GM12878 (cell line): Measurements from ENCODE around the gene CTNNA2. TPM values are rescaled to one million over a fixed set of nuclear protein-coding genes. Genes with fewer than 3 reads are reported as not detected.

ENCODE experiments used
- ATAC-seq: fragments of 200-7000 bp; cut with Tn5 transposase; 3 replicates; pipeline ENCODE4 v1.9.1; 2020; ENCODE audit warnings: mild to moderate bottlenecking, moderate library complexity
- BruUV-seq: library from RNA; stranded (reverse); fragments of 400-500 nt; replicated peaks from 2 replicates; lab custom pipeline; 2021; lab: Mats Ljungman, UMichigan
- CTCF ChIA-PET: fragments of 300-600 bp; sonication (Branson Sonifier 250); formaldehyde crosslinking; extraction: SDS; loops from one replicate; lab custom pipeline; 2021; ENCODE audit warnings: inconsistent platforms; lab: Yijun Ruan, JAX
- POLR2A ChIA-PET: fragments of 350-600 bp; formaldehyde crosslinking; extraction: SDS; loops from one replicate; lab custom pipeline; 2021; ENCODE audit warnings: inconsistent platforms; lab: Charles Lee
- RAD21 ChIA-PET: fragments of 300-600 bp; sonication (Branson Sonifier 250); formaldehyde crosslinking; loops from one replicate; lab custom pipeline; 2023; ENCODE audit warnings: antibody characterized with exemption; ENCODE audit not compliant: unreplicated experiment; lab: Charles Lee
- SMC1A ChIA-PET: fragments of 300-600 bp; sonication (Branson Sonifier 250); formaldehyde crosslinking; loops from one replicate; lab custom pipeline; 2023; ENCODE audit not compliant: unreplicated experiment, uncharacterized antibody; lab: Charles Lee
- DNase-seq: peaks from one replicate; pipeline ENCODE4 v3.0.0-alpha.2; 2011; ENCODE audit warnings: low read depth, low spot score
- FAIRE-seq: peaks from 3 replicates; lab custom pipeline; 2011; peaks lifted over from hg19 to GRCh38; lab: Jason Lieb, UNC
- H2AFZ ChIP-seq: 2 replicates; pipeline ENCODE4 v1.6.0; 2011; ENCODE audit warnings: low read depth, low read length, control low read depth; ENCODE audit not compliant: control insufficient read depth
- H3K27ac ChIP-seq: 2 replicates; pipeline ENCODE4 v1.5.1; 2011; ENCODE audit warnings: control low read depth; ENCODE audit not compliant: control insufficient read depth, insufficient read depth
- H3K27me3 ChIP-seq, 2 experiments: replicated peaks in 1 of 2; 2 replicates each; pipeline versions ENCODE4 v1.6.0 to v1.6.1; 2011; ENCODE audit warnings: low read length in 1 of 2; ENCODE audit not compliant: control insufficient read depth in 2 of 2, insufficient read depth in 2 of 2
- H3K36me3 ChIP-seq, 2 experiments: 2 replicates each; pipeline ENCODE4 v1.5.1; 2011; ENCODE audit warnings: low read length in 1 of 2; ENCODE audit not compliant: control insufficient read depth in 2 of 2, insufficient read depth in 2 of 2
- H3K4me1 ChIP-seq: 2 replicates; pipeline ENCODE4 v1.6.1; 2011; ENCODE audit warnings: mild to moderate bottlenecking, low read length, moderate library complexity, mixed read lengths; ENCODE audit not compliant: control insufficient read depth, insufficient read depth
- H3K4me2 ChIP-seq: 2 replicates; pipeline ENCODE4 v1.6.0; 2011; ENCODE audit warnings: control low read depth; ENCODE audit not compliant: control insufficient read depth, insufficient read depth
- H3K4me3 ChIP-seq: fragments of 200-600 bp; sonication (generic); 2 replicates; pipeline ENCODE4 v1.5.1; 2016
- H3K79me2 ChIP-seq: 2 replicates; pipeline ENCODE4 v1.6.0; 2011; ENCODE audit warnings: low read length; ENCODE audit not compliant: control insufficient read depth, insufficient read depth
- H3K9ac ChIP-seq: 2 replicates; pipeline ENCODE4 v1.8.0; 2011; ENCODE audit warnings: low read length, control low read depth, mixed read lengths; ENCODE audit not compliant: control insufficient read depth, insufficient read depth
- H3K9me3 ChIP-seq: replicated peaks from 3 replicates; pipeline ENCODE4 v1.5.1; 2011; ENCODE audit warnings: mild to moderate bottlenecking, low read length; ENCODE audit not compliant: control insufficient read depth, insufficient read depth
- H4K20me1 ChIP-seq: 2 replicates; pipeline ENCODE4 v1.6.0; 2011; ENCODE audit not compliant: control insufficient read depth, insufficient read depth
- BACH1 ChIP-seq: fragments of 450-650 bp; IDR thresholded peaks from 2 replicates; pipeline ENCODE4 v1.6.1; 2017; ENCODE audit warnings: mild to moderate bottlenecking, borderline replicate concordance
- CBFB ChIP-seq: IDR thresholded peaks from 2 replicates; pipeline ENCODE4 v1.6.1; 2016; ENCODE audit warnings: antibody characterized with exemption, low read depth
- CHD2 ChIP-seq: IDR thresholded peaks from 2 replicates; pipeline ENCODE4 v1.6.1; 2011; ENCODE audit warnings: low read depth, low read length, improper control_type of control experiment, borderline replicate concordance
- E4F1 ChIP-seq: fragments of 450-650 bp; IDR thresholded peaks from 2 replicates; pipeline ENCODE4 v1.6.1; 2018; ENCODE audit warnings: borderline replicate concordance, mild to moderate bottlenecking; ENCODE audit not compliant: partially characterized antibody
- HDAC2 ChIP-seq: fragments of 200-600 bp; sonication (generic); IDR thresholded peaks from 2 replicates; pipeline ENCODE4 v1.6.1; 2017
- MEF2B ChIP-seq: fragments of 450-650 bp; IDR thresholded peaks from 2 replicates; pipeline ENCODE4 v1.6.1; 2018; ENCODE audit warnings: mild to moderate bottlenecking, moderate library complexity; ENCODE audit not compliant: partially characterized antibody, poor library complexity, severe bottlenecking
- NR2F1 ChIP-seq: fragments of 450-650 bp; conservative IDR thresholded peaks from 2 replicates; pipeline ENCODE4 v1.6.1; 2017; ENCODE audit warnings: mild to moderate bottlenecking
- PKNOX1 ChIP-seq: fragments of 450-650 bp; IDR thresholded peaks from 2 replicates; pipeline ENCODE4 v1.6.1; 2016; ENCODE audit warnings: mild to moderate bottlenecking
- RAD21 ChIP-seq: IDR thresholded peaks from 2 replicates; pipeline ENCODE4 v1.6.1; 2011; ENCODE audit warnings: mild to moderate bottlenecking, low read depth, low read length, moderate library complexity; ENCODE audit not compliant: insufficient read depth
- ZNF622 ChIP-seq: fragments of 450-650 bp; IDR thresholded peaks from 2 replicates; pipeline ENCODE4 v1.6.1; 2017; ENCODE audit warnings: mild to moderate bottlenecking, inconsistent platforms
- WGBS: methylation state at CpG from one replicate; pipeline ENCODE4 v1.1.6; 2016; ENCODE audit warnings: low lambda C conversion rate; ENCODE audit not compliant: insufficient replicate concordance, insufficient coverage; ENCODE audit errors: missing lambda C conversion rate; 5-methylcytosine and 5-hydroxymethylcytosine counted together
- in situ Hi-C: fragments of 300-500 bp; cut with MboI; formaldehyde crosslinking; loops from 9 replicates; pipeline ENCODE4 v1.14.3; 2018; ENCODE audit warnings: mixed read lengths
- intact Hi-C: fragments of 100-400 bp; cut with micrococcal nuclease; formaldehyde crosslinking; loops from one replicate; pipeline ENCODE4 v1.14.2; 2022; ENCODE audit not compliant: unreplicated experiment
- polyA plus RNA-seq, 11 experiments: library from polyadenylated mRNA; depleted of rRNA in 4 of 11; unstranded in 6 of 11; stranded (reverse) in 5 of 11; fragments of >200 nt; fragmentation: Nextera tagmentation in 4 of 11; fragmentation: Illumina TruSeq in 1 of 11; extraction: Ambion mirVana in 4 of 11; extraction: Trizol in 1 of 11; gene quantifications; 1 replicate in 1 of 11; 2 replicates in 10 of 11; pipeline versions ENCODE4 v1.2.1 to v1.2.3, GENCODE V29; 2011 to 2016; ENCODE audit warnings: inconsistent platforms in 2 of 11, missing spikeins in 2 of 11, low read depth in 1 of 11
- total RNA-seq, 4 experiments: library from RNA; depleted of rRNA in 3 of 4; stranded (reverse); fragments of >200 nt in 3 of 4; fragmentation: Illumina TruSeq in 1 of 4; extraction: Trizol in 1 of 4; gene quantifications; 2 replicates each; pipeline versions ENCODE4 v1.2.1 to v1.2.3, GENCODE V29; 2013 to 2021
- TF ChIP-seq, protein P1 (sequence below): fragments of 450-650 bp; IDR thresholded peaks from 2 replicates; pipeline ENCODE4 v1.6.1; 2017; ENCODE audit warnings: low read depth, mild to moderate bottlenecking, moderate library complexity

CTNNA2 gene
- total and polyA plus RNA-seq, 10 of the 15 experiments (the other 5 are each of a cell fraction or from before 2014, with no cell fraction given): 2.4 to 36.2 (median 6.6) TPM

DNA sequence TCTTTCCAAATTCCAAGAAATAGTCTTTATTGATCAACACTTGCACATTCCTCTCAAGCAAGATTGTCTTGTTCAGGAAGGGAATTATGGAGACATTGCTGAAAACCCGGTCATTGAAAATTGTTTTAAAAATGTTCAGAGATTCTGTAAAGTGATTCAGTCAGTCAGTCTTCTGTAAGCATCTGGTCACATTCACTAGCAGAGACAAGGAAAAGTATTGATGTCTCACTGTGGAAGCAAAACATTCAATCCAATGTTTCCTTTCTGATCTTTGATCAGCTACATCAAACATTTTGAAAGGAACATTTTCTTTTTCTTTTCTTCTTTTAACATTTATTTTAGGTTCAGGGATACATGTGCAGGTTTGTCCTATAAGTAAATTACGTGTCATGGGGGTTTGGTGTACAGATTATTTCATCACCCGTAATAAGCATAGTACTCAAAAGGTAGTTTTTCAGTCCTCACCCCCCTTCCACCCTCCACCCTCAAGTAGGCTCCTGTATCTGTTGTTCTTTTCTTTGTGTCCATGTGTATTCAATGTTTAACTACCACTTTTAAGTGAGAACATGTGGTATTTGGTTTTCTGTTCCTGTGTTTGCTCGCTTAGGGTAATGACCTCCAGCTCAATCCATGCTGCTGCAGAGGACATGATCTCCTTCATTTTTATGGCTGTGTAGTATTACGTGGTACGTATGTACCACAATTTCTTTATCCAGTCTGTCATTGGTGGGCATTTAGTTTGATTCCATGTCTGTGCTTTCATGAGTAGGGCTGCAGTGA lies 61.2 kb downstream of the CTNNA2 start:
- H2AFZ ChIP-seq: no peak overlapping the region
- no peak overlapping the region for H3K27ac ChIP-seq
- H3K9me3 ChIP-seq: no peaks in the 10 kb centered on the region
- FAIRE-seq (no peak), ATAC-seq (no peak), DNase-seq (no peak)
- POLR2A ChIA-PET: no interaction called here
- no peak overlapping the region for H3K4me3 ChIP-seq
- in situ Hi-C loops: no loop called here
- H4K20me1 ChIP-seq: no peaks in the 10 kb centered on the region
- 19% methylated on average over 6 of the region's 6 CpGs for WGBS
- no peak overlapping the region for H3K4me2 ChIP-seq
- H3K4me1 ChIP-seq: no peaks in the 10 kb centered on the region
- BruUV-seq: no TSS peak
- H3K27me3 ChIP-seq: no peaks in the 10 kb centered on the region
- SMC1A ChIA-PET: no interaction called here
- intact Hi-C loops: no loop called here
- RAD21 ChIA-PET: no interaction called here
- H3K36me3 ChIP-seq: no peaks in the 10 kb centered on the region
- TF ChIP-seq NR2F1 (no peak), ZNF622 (no peak), HDAC2 (no peak), RAD21 (no peak), CBFB (no peak), PKNOX1 (no peak), E4F1 (no peak), MEF2B (no peak), CHD2 (no peak), BACH1 (no peak)
- TF ChIP-seq, protein P1, sequence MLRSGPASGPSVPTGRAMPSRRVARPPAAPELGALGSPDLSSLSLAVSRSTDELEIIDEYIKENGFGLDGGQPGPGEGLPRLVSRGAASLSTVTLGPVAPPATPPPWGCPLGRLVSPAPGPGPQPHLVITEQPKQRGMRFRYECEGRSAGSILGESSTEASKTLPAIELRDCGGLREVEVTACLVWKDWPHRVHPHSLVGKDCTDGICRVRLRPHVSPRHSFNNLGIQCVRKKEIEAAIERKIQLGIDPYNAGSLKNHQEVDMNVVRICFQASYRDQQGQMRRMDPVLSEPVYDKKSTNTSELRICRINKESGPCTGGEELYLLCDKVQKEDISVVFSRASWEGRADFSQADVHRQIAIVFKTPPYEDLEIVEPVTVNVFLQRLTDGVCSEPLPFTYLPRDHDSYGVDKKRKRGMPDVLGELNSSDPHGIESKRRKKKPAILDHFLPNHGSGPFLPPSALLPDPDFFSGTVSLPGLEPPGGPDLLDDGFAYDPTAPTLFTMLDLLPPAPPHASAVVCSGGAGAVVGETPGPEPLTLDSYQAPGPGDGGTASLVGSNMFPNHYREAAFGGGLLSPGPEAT: no peak
- H3K79me2 ChIP-seq: no peaks in the 10 kb centered on the region
- no peak overlapping the region for H3K9ac ChIP-seq
- CTCF ChIA-PET: interaction anchor here (0.6 kb wide), 1 partner anchor 70 kb away, joined by 4 read pairs; no protein-coding TSS in a partner anchor
